HepG2 (cell line): ENCODE data around the gene ANAPC2. TPM values are rescaled to one million over a fixed set of nuclear protein-coding genes. Genes with fewer than 3 reads are reported as not detected.

ENCODE experiments used
- ATAC-seq: fragments of 200-7000 bp; cut with Tn5 transposase; 3 replicates; pipeline ENCODE4 v1.9.1; 2020; ENCODE audit warnings: mild to moderate bottlenecking, moderate library complexity
- BruUV-seq: library from RNA; stranded (reverse); fragments of 400-500 nt; replicated peaks from 2 replicates; lab custom pipeline; 2021; lab: Mats Ljungman, UMichigan
- CTCF ChIA-PET: fragments of 300-600 bp; formaldehyde crosslinking; extraction: SDS; loops from one replicate; lab custom pipeline; 2021; ENCODE audit warnings: low total read pairs, inconsistent platforms, low intra/inter-chr PET ratio; lab: Yijun Ruan, JAX
- POLR2A ChIA-PET: fragments of 350-600 bp; sonication (Branson Sonifier 250); formaldehyde crosslinking; loops from one replicate; lab custom pipeline; 2020; ENCODE audit warnings: antibody characterized with exemption, inconsistent platforms; lab: Yijun Ruan, JAX
- DNase-seq: peaks from one replicate; pipeline ENCODE4 v3.0.0-alpha.2; 2015; ENCODE audit warnings: low spot score
- FAIRE-seq: peaks from 3 replicates; lab custom pipeline; 2011; peaks lifted over from hg19 to GRCh38; lab: Jason Lieb, UNC
- H2AFZ ChIP-seq: one replicate; pipeline ENCODE4 v1.6.1; 2011; ENCODE audit warnings: low read length, inconsistent platforms
- H3K27ac ChIP-seq: fragments of 300-600 bp; 3 replicates; pipeline ENCODE4 v1.8.0; 2011; ENCODE audit warnings: mixed run types, mild to moderate bottlenecking, mixed read lengths, low read length, inconsistent platforms; ENCODE audit not compliant: insufficient read depth; ENCODE audit errors: extremely low read length
- H3K27me3 ChIP-seq, 2 experiments: fragments of 200-600 bp in 1 of 2; 2 replicates in 1 of 2; 3 replicates in 1 of 2; pipeline versions ENCODE4 v1.6.0 to v1.8.0; 2011; ENCODE audit warnings: low read length in 2 of 2, mild to moderate bottlenecking in 2 of 2, moderate library complexity in 2 of 2, inconsistent platforms in 1 of 2; ENCODE audit not compliant: insufficient read depth in 2 of 2, control insufficient read depth in 1 of 2
- H3K36me3 ChIP-seq, 2 experiments: fragments of 200-600 bp in 1 of 2; replicated peaks in 1 of 2; 2 replicates in 1 of 2; 3 replicates in 1 of 2; pipeline versions ENCODE4 v1.5.1 to v1.8.0; 2011; ENCODE audit warnings: low read length in 2 of 2, inconsistent platforms in 1 of 2; ENCODE audit not compliant: insufficient read depth in 2 of 2, control insufficient read depth in 1 of 2
- H3K4me1 ChIP-seq: 2 replicates; pipeline ENCODE4 v1.5.1; 2012; ENCODE audit warnings: low read length, inconsistent platforms; ENCODE audit not compliant: insufficient read depth
- H3K4me2 ChIP-seq: 2 replicates; pipeline ENCODE4 v1.6.0; 2011; ENCODE audit warnings: low read depth, low read length, inconsistent platforms
- H3K4me3 ChIP-seq, 3 experiments: fragments of 200-600 bp in 1 of 3; sonication (generic), shearing (Covaris generic) in 1 of 3; replicated peaks in 1 of 3; 2 replicates each; pipeline ENCODE4 v1.5.1; 2011 to 2016; ENCODE audit warnings: low read length in 3 of 3, inconsistent platforms in 2 of 3, low read depth in 2 of 3, mild to moderate bottlenecking in 2 of 3, control low read depth in 1 of 3, mixed read lengths in 1 of 3; ENCODE audit not compliant: insufficient read depth in 1 of 3
- H3K79me2 ChIP-seq: one replicate; pipeline ENCODE4 v1.6.1; 2011; ENCODE audit warnings: low read length, inconsistent platforms; ENCODE audit not compliant: insufficient read depth
- H3K9ac ChIP-seq: 2 replicates; pipeline ENCODE4 v1.6.0; 2011; ENCODE audit warnings: mild to moderate bottlenecking, low read depth, low read length, inconsistent platforms; ENCODE audit not compliant: insufficient read depth
- H3K9me3 ChIP-seq: 2 replicates; pipeline ENCODE4 v1.5.1; 2012; ENCODE audit warnings: mild to moderate bottlenecking, low read length
- H4K20me1 ChIP-seq: 2 replicates; pipeline ENCODE4 v1.6.0; 2011; ENCODE audit warnings: inconsistent platforms, mild to moderate bottlenecking, low read length, moderate library complexity; ENCODE audit not compliant: insufficient read depth
- ATRX ChIP-seq: sonication (generic); formaldehyde crosslinking; IDR thresholded peaks from 2 replicates; pipeline ENCODE4 v1.4.0; 2020; ENCODE audit warnings: missing genetic modification reagents, borderline replicate concordance
- BORCS8-MEF2B ChIP-seq: sonication (generic); formaldehyde crosslinking; IDR thresholded peaks from 2 replicates; pipeline ENCODE4 v1.8.0; 2022; ENCODE audit warnings: mild to moderate bottlenecking, missing genetic modification reagents
- EP300 ChIP-seq, 3 experiments: sonication (generic) in 1 of 3; formaldehyde crosslinking in 1 of 3; IDR thresholded peaks; 2 replicates each; pipeline versions ENCODE4 v1.5.1 to v1.6.1; 2011 to 2020; ENCODE audit warnings: low read depth in 2 of 3, low read length in 2 of 3, borderline replicate concordance in 1 of 3, improper control_type of control experiment in 1 of 3, mild to moderate bottlenecking in 1 of 3, missing genetic modification reagents in 1 of 3, moderate library complexity in 1 of 3
- FOSL1 ChIP-seq: sonication (generic); formaldehyde crosslinking; IDR thresholded peaks from 2 replicates; pipeline ENCODE4 v1.9.0; 2021; ENCODE audit warnings: missing genetic modification reagents, borderline replicate concordance
- FOXC1 ChIP-seq: sonication (generic); formaldehyde crosslinking; IDR thresholded peaks from 2 replicates; pipeline ENCODE4 v1.8.0; 2022; ENCODE audit warnings: mild to moderate bottlenecking, missing genetic modification reagents, borderline replicate concordance
- HDAC2 ChIP-seq: sonication (generic); formaldehyde crosslinking; IDR thresholded peaks from 2 replicates; pipeline ENCODE4 v1.4.0; 2020; ENCODE audit warnings: missing genetic modification reagents
- HOXD1 ChIP-seq: sonication (generic); formaldehyde crosslinking; IDR thresholded peaks from 2 replicates; pipeline ENCODE4 v1.5.0; 2020; ENCODE audit warnings: missing genetic modification reagents
- MXD1 ChIP-seq: sonication (generic); formaldehyde crosslinking; IDR thresholded peaks from 2 replicates; pipeline ENCODE4 v1.4.0; 2020; ENCODE audit warnings: mild to moderate bottlenecking, missing genetic modification reagents
- SRF ChIP-seq: IDR thresholded peaks from 2 replicates; pipeline ENCODE4 v1.6.1; 2011; ENCODE audit warnings: mild to moderate bottlenecking, low read depth, low read length, moderate library complexity
- SRSF9 ChIP-seq: fragments of 200-400 bp; formaldehyde crosslinking; IDR thresholded peaks from 2 replicates; pipeline ENCODE4 v1.6.1; 2018; ENCODE audit warnings: borderline replicate concordance, mild to moderate bottlenecking, low read depth, low read length; ENCODE audit not compliant: insufficient read depth, poor library complexity, severe bottlenecking
- ZBTB10 ChIP-seq: sonication (generic); formaldehyde crosslinking; IDR thresholded peaks from 2 replicates; pipeline ENCODE4 v1.4.0; 2020; ENCODE audit warnings: missing genetic modification reagents, borderline replicate concordance
- ZBTB21 ChIP-seq: sonication (generic); formaldehyde crosslinking; IDR thresholded peaks from 2 replicates; pipeline ENCODE4 v1.4.0; 2020; ENCODE audit warnings: missing genetic modification reagents
- ZBTB7A ChIP-seq: sonication (generic); formaldehyde crosslinking; IDR thresholded peaks from 2 replicates; pipeline ENCODE4 v1.8.0; 2022; ENCODE audit warnings: mild to moderate bottlenecking, missing genetic modification reagents
- ZC3H13 ChIP-seq: sonication (generic); formaldehyde crosslinking; IDR thresholded peaks from 2 replicates; pipeline ENCODE4 v1.8.1; 2023; ENCODE audit warnings: mild to moderate bottlenecking, missing genetic modification reagents, moderate library complexity
- ZC3H4 ChIP-seq: sonication (generic); formaldehyde crosslinking; IDR thresholded peaks from 2 replicates; pipeline ENCODE4 v1.4.0; 2020; ENCODE audit warnings: missing genetic modification reagents, borderline replicate concordance
- ZNF180 ChIP-seq: sonication (generic); formaldehyde crosslinking; IDR thresholded peaks from 2 replicates; pipeline ENCODE4 v1.4.0; 2020; ENCODE audit warnings: low read depth, missing genetic modification reagents, borderline replicate concordance
- ZNF230 ChIP-seq: sonication (generic); formaldehyde crosslinking; IDR thresholded peaks from 2 replicates; pipeline ENCODE4 v1.4.0; 2020; ENCODE audit warnings: mild to moderate bottlenecking, missing genetic modification reagents
- ZNF253 ChIP-seq: sonication (generic); formaldehyde crosslinking; IDR thresholded peaks from 2 replicates; pipeline ENCODE4 v1.8.0; 2022; ENCODE audit warnings: mild to moderate bottlenecking, missing genetic modification reagents, borderline replicate concordance
- ZNF263 ChIP-seq: sonication (generic); formaldehyde crosslinking; IDR thresholded peaks from 2 replicates; pipeline ENCODE4 v1.4.0; 2020; ENCODE audit warnings: missing genetic modification reagents
- ZNF564 ChIP-seq: sonication (generic); formaldehyde crosslinking; IDR thresholded peaks from 2 replicates; pipeline ENCODE4 v1.8.1; 2023; ENCODE audit warnings: mild to moderate bottlenecking, missing genetic modification reagents
- ZSCAN20 ChIP-seq: sonication (generic); formaldehyde crosslinking; IDR thresholded peaks from 2 replicates; pipeline ENCODE4 v1.4.0; 2020; ENCODE audit warnings: missing genetic modification reagents, mild to moderate bottlenecking, borderline replicate concordance
- WGBS: methylation state at CpG from one replicate; pipeline ENCODE4 v1.1.6; 2017; ENCODE audit warnings: low lambda C conversion rate; 5-methylcytosine and 5-hydroxymethylcytosine counted together
- in situ Hi-C: cut with HindIII; loops from 2 replicates; pipeline ENCODE4 v1.10.0; 2017; ENCODE audit warnings: low pct_unique_long_range_greater_than_20kb; ENCODE audit not compliant: extremely low pct_ligation_motif_present
- intact Hi-C: fragments of 100-400 bp; cut with micrococcal nuclease; formaldehyde crosslinking; loops from one replicate; pipeline ENCODE4 v1.10.0; 2022; ENCODE audit not compliant: unreplicated experiment
- polyA plus RNA-seq, 8 experiments: library from polyadenylated mRNA; depleted of rRNA in 3 of 8; stranded (reverse) in 7 of 8; unstranded in 1 of 8; fragments of >200 nt; fragmentation: Illumina TruSeq in 4 of 8; extraction: Trizol in 4 of 8; gene quantifications; 2 replicates each; pipeline versions ENCODE4 v1.2.1 to v1.2.3, GENCODE V29; 2011 to 2016; ENCODE audit warnings: low read depth in 4 of 8, missing spikeins in 1 of 8, mixed read lengths in 1 of 8; ENCODE audit not compliant: insufficient read depth in 1 of 8
- total RNA-seq, 5 experiments: library from RNA; depleted of rRNA; stranded (reverse); fragments of >200 nt; fragmentation: Illumina TruSeq; extraction: Trizol; gene quantifications; 2 replicates each; pipeline ENCODE4 v1.2.3, GENCODE V29; 2016; ENCODE audit warnings: low read depth in 1 of 5
- TF ChIP-seq, protein P1 (sequence below): sonication (generic); formaldehyde crosslinking; IDR thresholded peaks from 2 replicates; pipeline ENCODE4 v1.4.0; 2020; ENCODE audit warnings: mild to moderate bottlenecking, missing genetic modification reagents

ANAPC2 gene
- total and polyA plus RNA-seq, 2 of the 13 experiments (the other 11 are each of a cell fraction or from before 2014, with no cell fraction given), result 12.3 to 15.4 TPM

DNA sequence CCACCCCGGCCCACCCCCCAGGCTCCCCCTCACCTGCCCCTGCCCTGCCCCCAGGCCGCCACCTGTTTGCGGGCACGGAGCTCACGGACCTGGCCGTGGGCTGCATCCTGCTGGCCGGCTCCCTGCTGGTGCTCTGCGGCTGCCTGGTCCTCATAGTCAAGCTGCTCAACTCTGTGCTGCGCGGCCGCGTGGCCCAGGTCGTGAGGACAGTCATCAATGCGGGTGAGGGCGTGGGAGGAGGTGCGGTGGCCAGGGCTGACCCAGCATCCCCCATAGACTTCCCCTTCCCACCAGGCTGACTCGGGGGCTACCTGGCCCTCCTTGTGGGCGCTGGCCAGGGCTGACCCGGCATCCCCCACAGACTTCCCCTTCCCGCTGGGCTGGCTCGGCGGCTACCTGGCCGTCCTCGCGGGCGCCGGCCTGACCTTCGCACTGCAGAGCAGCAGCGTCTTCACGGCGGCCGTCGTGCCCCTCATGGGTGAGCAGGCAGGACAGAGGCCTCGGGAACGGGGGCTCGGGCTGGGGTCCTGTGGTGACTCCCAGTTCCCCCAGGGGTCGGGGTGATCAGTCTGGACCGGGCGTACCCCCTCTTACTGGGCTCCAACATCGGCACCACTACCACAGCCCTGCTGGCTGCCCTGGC, 45.8 kb upstream of the ANAPC2 start:
- intact Hi-C loops (no loop called here), in situ Hi-C loops (no loop called here)
- Histone ChIP-seq H3K4me3 (peak overlapping the region; percentile 67 to 81 (median 72)), H3K4me2 (peak overlapping the region; percentile 85), H3K9ac (peak overlapping the region; percentile 72), H3K9me3 (no peaks in the 10 kb centered on the region), H3K27ac (no peak overlapping the region), H3K79me2 (peaks cover 15% of the 10 kb centered on the region), H3K4me1 (peaks cover 67% of the 10 kb centered on the region), H4K20me1 (no peaks in the 10 kb centered on the region), H3K27me3 (no peaks in the 10 kb centered on the region), H2AFZ (no peak overlapping the region), H3K36me3 (no peaks in the 10 kb centered on the region)
- BruUV-seq, result no TSS peak
- ChIA-PET CTCF (no interaction called here), POLR2A (interaction anchor here (0.6 to 4.1 kb wide), 5 partner anchors 9 to 43 kb away, joined by 3 to 45 read pairs (median 5); partner anchors contain the start of genes CYSRT1, NELFB and RNF208)
- DNase-seq, result no peak
- WGBS, result 3% methylated on average over 12 of the region's 40 CpGs
- ATAC-seq, result no peak
- no peak for FAIRE-seq
- TF ChIP-seq ZC3H13 (CRISPR knock-in tag) (peak; percentile 76), SRSF9 (no peak), ZSCAN20 (no peak), ZBTB7A (CRISPR knock-in tag) (0 out of 2 replicates have a peak, but pooled peaks have one; percentile 26), ZNF263 (CRISPR knock-in tag) (0 out of 2 replicates have a peak, but pooled peaks have one; percentile 31), BORCS8-MEF2B (CRISPR knock-in tag) (no peak), ZBTB21 (CRISPR knock-in tag) (no peak), EP300 (IDR thresholded peaks at IDR 0.05; ENCODE audit: low read depth in 2 of 2, low read length in 2 of 2) (no peak), EP300 (CRISPR knock-in tag; IDR thresholded peaks at IDR 0.05; ENCODE audit: borderline replicate concordance) (no peak), ZBTB10 (CRISPR knock-in tag) (no peak), ZNF564 (0 out of 2 replicates have a peak, but pooled peaks have one; percentile 38), FOXC1 (0 out of 2 replicates have a peak, but pooled peaks have one; percentile 27), ZNF253 (CRISPR knock-in tag) (no peak), ZNF230 (CRISPR knock-in tag) (no peak), HOXD1 (CRISPR knock-in tag) (no peak), ZNF180 (CRISPR knock-in tag) (no peak), ATRX (CRISPR knock-in tag) (no peak), SRF (no peak), HDAC2 (CRISPR knock-in tag) (no peak), MXD1 (CRISPR knock-in tag) (no peak), FOSL1 (CRISPR knock-in tag) (no peak), ZC3H4 (CRISPR knock-in tag) (no peak)
- TF ChIP-seq, protein P1, sequence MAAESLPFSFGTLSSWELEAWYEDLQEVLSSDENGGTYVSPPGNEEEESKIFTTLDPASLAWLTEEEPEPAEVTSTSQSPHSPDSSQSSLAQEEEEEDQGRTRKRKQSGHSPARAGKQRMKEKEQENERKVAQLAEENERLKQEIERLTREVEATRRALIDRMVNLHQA (CRISPR knock-in tag), result no peak
